Panc1 (cell line): ENCODE measurements around the gene CACTIN. TPM values are rescaled to one million over a fixed set of nuclear protein-coding genes. Genes with fewer than 3 reads are reported as not detected.

ENCODE experiments used
- ATAC-seq: fragments of 200-7000 bp; cut with Tn5 transposase; 2 replicates; pipeline ENCODE4 v1.9.1; 2020; ENCODE audit warnings: mild to moderate bottlenecking, moderate library complexity
- BruUV-seq: library from RNA; stranded (reverse); fragments of 400-500 nt; replicated peaks from 2 replicates; lab custom pipeline; 2021; lab: Mats Ljungman, UMichigan
- CTCF ChIA-PET: fragments of 300-600 bp; sonication (Branson Sonifier 250); formaldehyde crosslinking; loops from one replicate; lab custom pipeline; 2022; ENCODE audit warnings: antibody characterized with exemption; lab: Charles Lee
- POLR2A ChIA-PET: fragments of 300-600 bp; sonication (Branson Sonifier 250); formaldehyde crosslinking; loops from one replicate; lab custom pipeline; 2022; ENCODE audit warnings: antibody characterized with exemption; lab: Charles Lee
- DNase-seq: peaks from one replicate; pipeline ENCODE4 v3.0.0-alpha.2; 2010; ENCODE audit warnings: low read depth, low spot score
- H3K27ac ChIP-seq: 2 replicates; pipeline ENCODE4 v1.5.1; 2011; ENCODE audit warnings: mild to moderate bottlenecking, low read length, inconsistent platforms
- H3K27me3 ChIP-seq: fragments of 200-500 bp; sonication (Bioruptor generic); 2 replicates; pipeline ENCODE4 v1.6.0; 2014; ENCODE audit warnings: low read length, inconsistent platforms; ENCODE audit not compliant: control insufficient read depth, insufficient read depth
- H3K36me3 ChIP-seq: fragments of 200-500 bp; sonication (Bioruptor generic); 2 replicates; pipeline ENCODE4 v1.5.1; 2014; ENCODE audit warnings: inconsistent platforms, mild to moderate bottlenecking, low read length, moderate library complexity; ENCODE audit not compliant: control insufficient read depth, insufficient read depth
- H3K4me1 ChIP-seq: 2 replicates; pipeline ENCODE4 v1.5.1; 2011; ENCODE audit warnings: inconsistent platforms, mild to moderate bottlenecking, low read length, moderate library complexity; ENCODE audit not compliant: control insufficient read depth, insufficient read depth
- H3K4me3 ChIP-seq, 2 experiments: 2 replicates each; pipeline ENCODE4 v1.5.1; 2011 to 2012; ENCODE audit warnings: low read depth in 2 of 2, low read length in 2 of 2, mild to moderate bottlenecking in 2 of 2, inconsistent platforms in 1 of 2, moderate library complexity in 1 of 2
- H3K9me3 ChIP-seq: fragments of 200-500 bp; sonication (Bioruptor generic); 2 replicates; pipeline ENCODE4 v1.5.1; 2014; ENCODE audit warnings: low read depth, mild to moderate bottlenecking, inconsistent platforms, low read length, moderate library complexity; ENCODE audit not compliant: control insufficient read depth, insufficient read depth
- POLR2AphosphoS5 ChIP-seq: IDR thresholded peaks from 2 replicates; pipeline ENCODE4 v1.6.1; 2012; ENCODE audit warnings: mild to moderate bottlenecking, low read depth, low read length, moderate library complexity
- SIN3A ChIP-seq: IDR thresholded peaks from 2 replicates; pipeline ENCODE4 v1.6.1; 2012; ENCODE audit warnings: low read depth, mild to moderate bottlenecking, low read length, moderate library complexity, borderline replicate concordance; ENCODE audit not compliant: insufficient read depth
- TCF7L2 ChIP-seq: IDR thresholded peaks from 2 replicates; pipeline ENCODE4 v1.6.1; 2011; ENCODE audit warnings: mild to moderate bottlenecking, low read depth, low read length, inconsistent platforms
- in situ Hi-C: cut with HindIII; loops from 2 replicates; pipeline ENCODE4 v1.10.0; 2016; ENCODE audit warnings: low sequenced_read_pairs, low pct_unique_long_range_greater_than_20kb
- intact Hi-C: fragments of 100-400 bp; cut with micrococcal nuclease; formaldehyde crosslinking; loops from one replicate; pipeline ENCODE4 v1.10.0; 2022; ENCODE audit not compliant: unreplicated experiment
- total RNA-seq: library from RNA; stranded (reverse); gene quantifications from one replicate; pipeline ENCODE4 v1.2.1, GENCODE V29; 2021; ENCODE audit not compliant: unreplicated experiment
- TF ChIP-seq, protein P1 (sequence below): fragments of 450-650 bp; IDR thresholded peaks from 2 replicates; pipeline ENCODE4 v1.5.1; 2017; ENCODE audit warnings: mild to moderate bottlenecking
- TF ChIP-seq, protein P2 (sequence below), 2 experiments: IDR thresholded peaks; 2 replicates each; pipeline ENCODE4 v1.6.1; 2011 to 2012; ENCODE audit warnings: low read depth in 2 of 2, control low read depth in 1 of 2, low read length in 1 of 2, mild to moderate bottlenecking in 1 of 2, moderate library complexity in 1 of 2; ENCODE audit not compliant: insufficient read depth in 1 of 2

Gene CACTIN
- total RNA-seq, 1 experiment from 2014 or later = 25.2 TPM

DNA sequence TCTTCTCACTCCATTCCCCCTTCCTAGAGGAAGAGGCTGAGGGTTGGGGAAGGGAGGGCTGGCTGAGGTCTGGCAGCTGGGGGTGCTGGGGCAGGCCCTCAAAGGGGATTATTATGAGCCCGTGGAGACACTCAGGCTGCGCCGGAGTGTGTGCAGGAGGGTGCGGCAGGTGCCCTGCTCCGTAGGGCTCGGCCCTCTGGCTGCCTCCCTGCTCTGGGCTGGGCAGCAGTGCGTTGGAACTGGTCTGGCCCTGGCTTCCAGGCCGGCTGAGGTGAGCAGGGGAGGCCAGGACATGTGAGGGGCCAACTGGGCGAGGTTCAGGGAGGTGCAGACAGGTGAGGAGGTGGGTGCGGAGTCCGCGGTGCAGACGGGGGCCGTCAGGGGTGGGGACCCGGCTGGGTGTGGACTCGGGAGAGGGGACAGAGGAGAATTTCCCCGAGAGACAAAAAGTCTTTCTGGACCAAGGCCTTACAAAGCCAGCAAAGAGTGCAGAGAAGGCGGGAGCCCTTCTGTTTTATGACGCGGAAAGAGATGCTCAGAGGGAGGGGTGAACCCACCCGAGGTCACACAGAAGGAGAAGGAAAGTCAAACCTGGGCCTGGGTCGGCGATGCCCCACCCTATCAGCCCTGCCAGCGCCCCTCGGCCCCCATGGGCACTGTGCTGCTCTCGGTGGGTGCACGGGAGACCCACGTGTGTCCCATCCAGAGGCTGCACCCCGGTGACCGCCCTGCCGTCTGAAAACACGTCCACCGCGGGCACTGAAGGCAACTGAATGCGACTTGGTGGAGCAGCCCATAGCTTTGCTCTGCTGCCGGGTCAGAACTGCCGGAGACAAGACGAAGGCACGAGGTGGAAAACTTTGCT lies 42.7 kb upstream of the CACTIN start:
- Histone ChIP-seq H3K4me1 (peaks cover 7% of the 10 kb centered on the region; the same call in 1 of the 2 replicates), H3K9me3 (no peaks in the 10 kb centered on the region), H3K4me3 (no peak overlapping the region), H3K27me3 (no peaks in the 10 kb centered on the region), H3K36me3 (no peaks in the 10 kb centered on the region), H3K27ac (no peak overlapping the region)
- TF ChIP-seq, protein P1, sequence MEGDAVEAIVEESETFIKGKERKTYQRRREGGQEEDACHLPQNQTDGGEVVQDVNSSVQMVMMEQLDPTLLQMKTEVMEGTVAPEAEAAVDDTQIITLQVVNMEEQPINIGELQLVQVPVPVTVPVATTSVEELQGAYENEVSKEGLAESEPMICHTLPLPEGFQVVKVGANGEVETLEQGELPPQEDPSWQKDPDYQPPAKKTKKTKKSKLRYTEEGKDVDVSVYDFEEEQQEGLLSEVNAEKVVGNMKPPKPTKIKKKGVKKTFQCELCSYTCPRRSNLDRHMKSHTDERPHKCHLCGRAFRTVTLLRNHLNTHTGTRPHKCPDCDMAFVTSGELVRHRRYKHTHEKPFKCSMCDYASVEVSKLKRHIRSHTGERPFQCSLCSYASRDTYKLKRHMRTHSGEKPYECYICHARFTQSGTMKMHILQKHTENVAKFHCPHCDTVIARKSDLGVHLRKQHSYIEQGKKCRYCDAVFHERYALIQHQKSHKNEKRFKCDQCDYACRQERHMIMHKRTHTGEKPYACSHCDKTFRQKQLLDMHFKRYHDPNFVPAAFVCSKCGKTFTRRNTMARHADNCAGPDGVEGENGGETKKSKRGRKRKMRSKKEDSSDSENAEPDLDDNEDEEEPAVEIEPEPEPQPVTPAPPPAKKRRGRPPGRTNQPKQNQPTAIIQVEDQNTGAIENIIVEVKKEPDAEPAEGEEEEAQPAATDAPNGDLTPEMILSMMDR = no peak
- no peak for TF ChIP-seq POLR2AphosphoS5
- TF ChIP-seq, protein P2, sequence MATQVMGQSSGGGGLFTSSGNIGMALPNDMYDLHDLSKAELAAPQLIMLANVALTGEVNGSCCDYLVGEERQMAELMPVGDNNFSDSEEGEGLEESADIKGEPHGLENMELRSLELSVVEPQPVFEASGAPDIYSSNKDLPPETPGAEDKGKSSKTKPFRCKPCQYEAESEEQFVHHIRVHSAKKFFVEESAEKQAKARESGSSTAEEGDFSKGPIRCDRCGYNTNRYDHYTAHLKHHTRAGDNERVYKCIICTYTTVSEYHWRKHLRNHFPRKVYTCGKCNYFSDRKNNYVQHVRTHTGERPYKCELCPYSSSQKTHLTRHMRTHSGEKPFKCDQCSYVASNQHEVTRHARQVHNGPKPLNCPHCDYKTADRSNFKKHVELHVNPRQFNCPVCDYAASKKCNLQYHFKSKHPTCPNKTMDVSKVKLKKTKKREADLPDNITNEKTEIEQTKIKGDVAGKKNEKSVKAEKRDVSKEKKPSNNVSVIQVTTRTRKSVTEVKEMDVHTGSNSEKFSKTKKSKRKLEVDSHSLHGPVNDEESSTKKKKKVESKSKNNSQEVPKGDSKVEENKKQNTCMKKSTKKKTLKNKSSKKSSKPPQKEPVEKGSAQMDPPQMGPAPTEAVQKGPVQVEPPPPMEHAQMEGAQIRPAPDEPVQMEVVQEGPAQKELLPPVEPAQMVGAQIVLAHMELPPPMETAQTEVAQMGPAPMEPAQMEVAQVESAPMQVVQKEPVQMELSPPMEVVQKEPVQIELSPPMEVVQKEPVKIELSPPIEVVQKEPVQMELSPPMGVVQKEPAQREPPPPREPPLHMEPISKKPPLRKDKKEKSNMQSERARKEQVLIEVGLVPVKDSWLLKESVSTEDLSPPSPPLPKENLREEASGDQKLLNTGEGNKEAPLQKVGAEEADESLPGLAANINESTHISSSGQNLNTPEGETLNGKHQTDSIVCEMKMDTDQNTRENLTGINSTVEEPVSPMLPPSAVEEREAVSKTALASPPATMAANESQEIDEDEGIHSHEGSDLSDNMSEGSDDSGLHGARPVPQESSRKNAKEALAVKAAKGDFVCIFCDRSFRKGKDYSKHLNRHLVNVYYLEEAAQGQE (IDR thresholded peaks at IDR 0.05; ENCODE audit: insufficient read depth in 1 of 2, low read depth in 2 of 2, low read length in 1 of 2) = no peak
- TF ChIP-seq TCF7L2 = no peak
- ATAC-seq (peak; percentile 29), DNase-seq (no peak)
- intact Hi-C loops (loop anchor here (5.0 kb wide), 1 partner anchor 38 kb away; the partner anchor contains the start of gene TJP3), in situ Hi-C loops (no loop called here)
- POLR2A ChIA-PET = no interaction called here
- no TSS peak for BruUV-seq
- CTCF ChIA-PET = no interaction called here

DNA sequence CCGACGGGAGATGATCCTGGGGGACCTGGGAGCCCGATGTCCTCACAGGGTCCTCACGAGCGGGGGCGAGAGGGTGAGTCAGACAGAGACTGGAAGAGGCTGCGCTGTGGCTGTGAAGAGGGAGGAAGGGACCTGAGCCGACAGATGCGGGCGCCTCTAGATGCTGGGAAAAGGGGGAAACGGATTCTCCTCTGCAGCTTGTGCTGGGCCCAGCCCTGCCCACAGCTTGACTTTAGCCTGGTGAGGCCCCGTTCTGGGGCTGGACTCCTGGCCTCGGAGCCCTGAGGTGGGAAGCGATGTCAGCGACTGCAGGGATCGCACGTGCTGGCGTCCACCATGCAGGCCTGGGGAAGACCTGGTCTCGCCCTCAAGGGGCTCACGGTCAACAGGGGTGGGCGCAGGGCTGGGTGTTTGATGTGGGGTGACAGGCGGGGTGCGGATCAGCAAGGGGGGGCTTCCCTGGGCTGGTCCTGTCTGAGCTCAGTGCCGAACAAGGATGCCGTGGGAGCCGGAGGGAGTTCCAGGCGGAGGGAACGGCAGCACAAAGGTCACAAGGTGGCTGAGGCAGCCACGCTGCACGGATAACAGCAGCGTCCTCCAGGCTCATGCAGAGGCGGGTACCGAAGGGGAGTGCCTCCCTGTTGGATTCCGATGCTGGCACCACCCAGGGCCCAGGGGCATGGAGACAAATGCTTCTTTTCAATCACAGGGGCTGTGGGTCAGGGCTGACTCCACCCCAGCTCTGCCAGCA lies 41.9 kb upstream of the CACTIN start:
- intact Hi-C loops = loop anchor here (5.0 kb wide), 1 partner anchor 39 kb away; the partner anchor contains the start of gene TJP3
- no TSS peak for BruUV-seq
- no peaks in the 10 kb centered on the region for H3K36me3 ChIP-seq
- POLR2A ChIA-PET = no interaction called here
- in situ Hi-C loops = no loop called here
- H3K4me1 ChIP-seq = peaks cover 7% of the 10 kb centered on the region; the same call in 1 of the 2 replicates
- no peak for TF ChIP-seq POLR2AphosphoS5
- TF ChIP-seq, protein P1 = no peak
- TF ChIP-seq, protein P2 (IDR thresholded peaks at IDR 0.05; ENCODE audit: insufficient read depth in 1 of 2, low read depth in 2 of 2, low read length in 1 of 2) = no peak
- no peak for TF ChIP-seq TCF7L2
- TF ChIP-seq SIN3A = no peak
- ATAC-seq (peak; percentile 4; the same call in 1 of the 2 replicates), DNase-seq (no peak)
- no peak overlapping the region for H3K27ac ChIP-seq
- CTCF ChIA-PET = no interaction called here
- no peaks in the 10 kb centered on the region for H3K27me3 ChIP-seq
- H3K4me3 ChIP-seq = no peak overlapping the region
- H3K9me3 ChIP-seq = no peaks in the 10 kb centered on the region
